OCI-LY3 (cell line): ENCODE results near the gene BAZ2B.

Experiments
- H2AFZ ChIP-seq: fragments of 200-600, 300-600 bp; shearing (Covaris generic); 2 replicates; pipeline ENCODE4 v1.6.0; 2014; ENCODE audit warnings: antibody characterized with exemption, low read depth, low read length
- H3K27ac ChIP-seq: fragments of 200-600, 300-600 bp; sonication (generic); 2 replicates; pipeline ENCODE4 v1.5.1; 2014; ENCODE audit warnings: mild to moderate bottlenecking, low read length, moderate library complexity, mixed read lengths
- H3K27me3 ChIP-seq: fragments of 200-600, 300-600 bp; sonication (generic); 2 replicates; pipeline ENCODE4 v1.6.1; 2014; ENCODE audit warnings: low read depth, low read length, mixed read lengths
- H3K36me3 ChIP-seq: fragments of 200-600, 300-600 bp; sonication (generic); replicated peaks from 2 replicates; pipeline ENCODE3; 2014; ENCODE audit warnings: low read depth, low read length, mixed read lengths
- H3K4me1 ChIP-seq: fragments of 300-600, 200-600 bp; sonication (generic); 2 replicates; pipeline ENCODE4 v1.6.1; 2014; ENCODE audit warnings: low read length, mixed read lengths
- H3K4me2 ChIP-seq: fragments of 200-600, 300-600 bp; sonication (generic); 2 replicates; pipeline ENCODE4 v1.6.1; 2014; ENCODE audit warnings: low read length, mixed read lengths
- H3K4me3 ChIP-seq: fragments of 300-600, 200-600 bp; sonication (generic); 2 replicates; pipeline ENCODE4 v1.5.1; 2014; ENCODE audit warnings: antibody characterized with exemption, mild to moderate bottlenecking, low read length, moderate library complexity
- H3K79me2 ChIP-seq: fragments of 300-600, 200-600 bp; shearing (Covaris generic); 2 replicates; pipeline ENCODE4 v1.6.1; 2014; ENCODE audit warnings: mild to moderate bottlenecking, low read length, mixed read lengths
- H3K9ac ChIP-seq: fragments of 300-600, 200-600 bp; shearing (Covaris generic); 2 replicates; pipeline ENCODE4 v1.6.0; 2014; ENCODE audit warnings: mild to moderate bottlenecking, low read length, moderate library complexity
- H3K9me3 ChIP-seq: fragments of 200-600, 300-600 bp; shearing (Covaris generic); 2 replicates; pipeline ENCODE4 v1.6.1; 2014; ENCODE audit warnings: low read length, mixed read lengths; ENCODE audit not compliant: insufficient read depth
- H4K20me1 ChIP-seq: fragments of 200-600, 300-600 bp; sonication (generic); 2 replicates; pipeline ENCODE4 v1.6.1; 2016; ENCODE audit warnings: low read length, mixed read lengths; ENCODE audit not compliant: insufficient read depth
- EZH2phosphoT487 ChIP-seq: fragments of 200-600 bp; shearing (Covaris generic); IDR thresholded peaks from 2 replicates; pipeline ENCODE4 v1.6.1; 2018; ENCODE audit warnings: antibody characterized with exemption, mixed run types, low read depth
- TF ChIP-seq, protein P1 (sequence below): fragments of 200-600, 300-600 bp; sonication (generic); IDR thresholded peaks from 2 replicates; pipeline ENCODE4 v1.5.1; 2014; ENCODE audit warnings: antibody characterized with exemption, low read length, low read depth

BAZ2B gene

DNA sequence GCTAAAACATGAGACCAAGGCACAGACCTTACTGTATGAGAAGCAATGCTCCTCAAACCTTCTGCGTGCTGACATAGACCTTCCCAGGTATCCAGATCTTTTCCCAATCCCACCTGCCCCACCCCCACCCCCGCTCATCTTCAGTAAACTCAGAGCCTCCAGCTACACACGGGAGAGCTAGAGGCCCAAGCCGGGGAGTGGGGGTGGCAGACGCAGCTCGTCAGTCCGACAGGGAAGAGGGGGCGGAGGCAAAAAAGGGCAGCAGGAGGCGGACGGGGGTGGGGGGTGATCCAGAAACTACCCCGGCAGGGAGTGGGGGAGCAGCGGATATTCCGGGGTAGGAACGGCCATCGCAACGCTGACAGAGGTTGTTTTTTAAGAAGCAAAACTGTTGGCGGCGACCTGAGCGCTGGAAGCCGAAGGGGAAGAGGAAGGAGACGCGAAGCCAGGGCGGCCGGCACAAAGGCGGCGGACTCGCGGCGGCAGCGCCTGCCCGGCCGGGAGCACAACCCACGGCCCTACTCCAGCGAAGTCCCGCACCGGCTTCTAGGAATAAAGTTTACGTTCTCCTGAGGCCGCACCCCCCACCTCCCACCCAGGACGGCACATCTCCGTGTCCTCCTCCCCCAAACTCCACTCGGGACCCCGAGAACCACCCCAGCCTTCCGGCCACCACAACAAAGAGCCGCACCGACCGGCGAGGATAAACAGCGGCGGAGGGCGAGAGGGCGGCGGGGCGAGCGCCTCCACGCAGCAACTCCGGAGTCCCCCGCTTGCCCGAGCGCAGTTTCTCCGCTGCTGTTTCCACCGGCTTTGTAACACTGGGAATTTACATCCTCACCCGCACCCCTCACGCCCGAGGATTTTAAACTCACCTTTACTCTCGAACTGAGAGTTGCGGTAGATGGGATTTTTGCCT is 722 bp downstream of the BAZ2B start:
- TF ChIP-seq, protein P1, sequence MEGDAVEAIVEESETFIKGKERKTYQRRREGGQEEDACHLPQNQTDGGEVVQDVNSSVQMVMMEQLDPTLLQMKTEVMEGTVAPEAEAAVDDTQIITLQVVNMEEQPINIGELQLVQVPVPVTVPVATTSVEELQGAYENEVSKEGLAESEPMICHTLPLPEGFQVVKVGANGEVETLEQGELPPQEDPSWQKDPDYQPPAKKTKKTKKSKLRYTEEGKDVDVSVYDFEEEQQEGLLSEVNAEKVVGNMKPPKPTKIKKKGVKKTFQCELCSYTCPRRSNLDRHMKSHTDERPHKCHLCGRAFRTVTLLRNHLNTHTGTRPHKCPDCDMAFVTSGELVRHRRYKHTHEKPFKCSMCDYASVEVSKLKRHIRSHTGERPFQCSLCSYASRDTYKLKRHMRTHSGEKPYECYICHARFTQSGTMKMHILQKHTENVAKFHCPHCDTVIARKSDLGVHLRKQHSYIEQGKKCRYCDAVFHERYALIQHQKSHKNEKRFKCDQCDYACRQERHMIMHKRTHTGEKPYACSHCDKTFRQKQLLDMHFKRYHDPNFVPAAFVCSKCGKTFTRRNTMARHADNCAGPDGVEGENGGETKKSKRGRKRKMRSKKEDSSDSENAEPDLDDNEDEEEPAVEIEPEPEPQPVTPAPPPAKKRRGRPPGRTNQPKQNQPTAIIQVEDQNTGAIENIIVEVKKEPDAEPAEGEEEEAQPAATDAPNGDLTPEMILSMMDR: no peak
- TF ChIP-seq EZH2phosphoT487: no peak
- no peaks in the 10 kb centered on the region for H3K79me2 ChIP-seq
- H3K4me2 ChIP-seq: peak overlapping the region; percentile 93
- peak overlapping the region; percentile 92 for H3K4me3 ChIP-seq
- peak overlapping the region; percentile 93 for H2AFZ ChIP-seq
- no peaks in the 10 kb centered on the region for H3K9me3 ChIP-seq
- H3K9ac ChIP-seq: peak overlapping the region; percentile 79
- H3K27me3 ChIP-seq: peaks cover 4% of the 10 kb centered on the region; the same call in 1 of the 2 replicates
- no peaks in the 10 kb centered on the region for H4K20me1 ChIP-seq
- no peaks in the 10 kb centered on the region for H3K36me3 ChIP-seq
- H3K4me1 ChIP-seq: peaks cover 9% of the 10 kb centered on the region
- no peak overlapping the region; the same call in 1 of the 2 replicates for H3K27ac ChIP-seq

DNA sequence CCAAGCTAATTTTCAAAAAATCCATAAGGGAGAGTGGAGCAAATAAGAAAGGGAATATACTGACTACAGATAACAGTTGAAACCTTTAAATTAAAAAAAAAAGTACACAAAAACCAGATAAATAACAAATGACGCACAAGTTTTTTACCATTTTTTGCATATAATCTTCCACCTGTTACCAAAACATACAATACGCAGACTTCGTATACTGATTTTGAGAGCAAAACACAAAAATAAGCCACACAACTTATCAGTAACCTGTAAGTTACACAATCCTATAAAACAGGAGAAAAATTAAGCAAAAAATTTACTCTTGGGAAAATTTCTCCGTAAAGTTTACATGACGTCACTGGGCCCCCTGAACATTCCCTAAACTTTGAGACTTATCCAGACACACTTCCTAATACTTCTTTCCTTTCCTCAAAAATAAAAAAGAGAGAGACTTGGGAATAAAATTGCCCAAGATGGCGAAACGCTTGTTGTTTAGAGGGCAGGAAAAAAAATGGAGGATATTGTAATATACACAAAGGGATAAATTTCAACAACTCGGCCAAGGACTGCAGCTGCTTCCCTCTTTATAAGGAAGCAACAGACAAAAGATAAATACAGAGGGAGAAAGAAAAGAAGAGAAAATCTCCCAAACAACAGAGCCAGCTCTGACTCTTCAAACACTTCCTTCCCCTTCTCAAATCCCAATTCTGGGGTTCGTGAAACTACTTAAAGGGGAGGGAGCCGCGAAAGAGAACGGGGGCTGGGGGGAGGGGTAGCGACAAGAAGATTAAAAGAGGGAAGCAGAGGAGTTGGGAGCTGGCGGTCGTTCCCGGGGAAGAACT is 1.6 kb downstream of the BAZ2B start:
- H3K27me3 ChIP-seq: peaks cover 4% of the 10 kb centered on the region; the same call in 1 of the 2 replicates
- peak overlapping the region; percentile 79 for H3K9ac ChIP-seq
- H3K36me3 ChIP-seq: no peaks in the 10 kb centered on the region
- no peaks in the 10 kb centered on the region for H4K20me1 ChIP-seq
- no peaks in the 10 kb centered on the region for H3K9me3 ChIP-seq
- H3K4me1 ChIP-seq: peaks cover 9% of the 10 kb centered on the region
- TF ChIP-seq EZH2phosphoT487: no peak
- TF ChIP-seq, protein P1: no peak
- no peaks in the 10 kb centered on the region for H3K79me2 ChIP-seq
- peak overlapping the region; percentile 93 for H2AFZ ChIP-seq
- no peak overlapping the region for H3K27ac ChIP-seq
- H3K4me3 ChIP-seq: peak overlapping the region; percentile 92
- peak overlapping the region; percentile 93 for H3K4me2 ChIP-seq

DNA sequence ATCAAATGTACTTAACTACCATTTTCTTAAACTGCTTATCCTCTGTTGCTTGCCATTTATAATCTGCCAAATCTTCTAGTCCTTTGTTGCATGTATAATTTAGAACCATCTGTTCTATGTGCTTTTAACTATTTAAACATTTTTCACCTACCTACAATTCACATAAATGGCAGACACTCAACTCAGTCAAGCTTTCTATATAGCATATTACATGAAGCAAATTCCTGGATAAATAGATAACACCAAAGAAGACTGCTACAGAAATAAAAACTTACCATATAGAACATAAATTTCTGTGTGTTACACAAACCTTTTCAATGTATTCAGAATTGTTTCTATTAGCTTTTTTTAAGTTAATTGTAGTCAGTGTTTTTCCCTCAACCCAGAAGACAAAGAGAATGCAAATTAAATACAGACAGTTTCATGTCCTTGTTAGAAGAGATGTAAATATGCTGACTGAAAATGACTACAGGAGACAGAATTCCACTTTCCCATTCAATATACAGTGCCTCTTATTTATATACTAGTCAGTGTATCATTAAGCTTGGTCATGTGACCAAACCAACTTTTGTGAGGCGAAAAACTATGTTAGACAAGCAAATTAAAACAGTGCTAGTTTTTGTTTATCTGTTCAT is 2.6 kb downstream of the BAZ2B start:
- Histone ChIP-seq H4K20me1 (no peaks in the 10 kb centered on the region), H2AFZ (no peak overlapping the region), H3K4me2 (no peak overlapping the region), H3K9ac (no peak overlapping the region), H3K79me2 (no peaks in the 10 kb centered on the region), H3K36me3 (no peaks in the 10 kb centered on the region), H3K27ac (no peak overlapping the region), H3K4me1 (peaks cover 9% of the 10 kb centered on the region), H3K4me3 (no peak overlapping the region), H3K9me3 (no peaks in the 10 kb centered on the region), H3K27me3 (peaks cover 4% of the 10 kb centered on the region; the same call in 1 of the 2 replicates)
- TF ChIP-seq, protein P1: no peak
- no peak for TF ChIP-seq EZH2phosphoT487
